T-cell (primary cell): ENCODE data around the gene SIPA1. TPM values are rescaled to one million over a fixed set of nuclear protein-coding genes. Genes with fewer than 3 reads are reported as not detected.

Experiments used
- ATAC-seq, 4 experiments: fragments of 200-7000 bp in 3 of 4; fragments of 150-1000 bp in 1 of 4; cut with Tn5 transposase; replicated peaks in 1 of 4; 1 replicate in 3 of 4; 2 replicates in 1 of 4; pipeline ENCODE4 v1.10.0; 2021; ENCODE audit warnings: moderate library complexity in 3 of 4, mild to moderate bottlenecking in 2 of 4, moderate number of reproducible peaks in 1 of 4
- CTCF ChIA-PET, 2 donors: fragments of 300-600 bp; sonication (Branson Sonifier 250); formaldehyde crosslinking; loops; one replicate each; lab custom pipeline; 2022; ENCODE audit warnings: antibody characterized with exemption in 2 of 2; lab: Charles Lee
- POLR2A ChIA-PET, 2 donors: fragments of 300-600 bp; sonication (Branson Sonifier 250); formaldehyde crosslinking; loops; one replicate each; lab custom pipeline; 2022; ENCODE audit warnings: antibody characterized with exemption in 2 of 2; lab: Charles Lee
- DNase-seq, 35 experiments: peaks; one replicate each; pipeline versions ENCODE4 v3.0.0 to v3.0.0-alpha.2; 2013 to 2023
- H3K27ac ChIP-seq: one replicate; pipeline ENCODE4 v1.5.1; 2013; ENCODE audit warnings: low read length
- H3K27me3 ChIP-seq, 2 experiments: replicated peaks in 1 of 2; 1 replicate in 1 of 2; 2 replicates in 1 of 2; pipeline versions ENCODE4 v1.6.1 to v1.7.0; 2013; ENCODE audit warnings: low read length in 1 of 2, mixed read lengths in 1 of 2; ENCODE audit not compliant: control insufficient read depth in 2 of 2, insufficient read depth in 2 of 2; ENCODE audit errors: extremely low read depth in 1 of 2
- H3K36me3 ChIP-seq, 2 donors: 1 replicate in 1 of 2; 2 replicates in 1 of 2; pipeline versions ENCODE4 v1.6.1 to v1.7.0; 2013; ENCODE audit warnings: low read length in 1 of 2; ENCODE audit not compliant: control insufficient read depth in 2 of 2, insufficient read depth in 1 of 2; ENCODE audit errors: extremely low read depth in 1 of 2
- H3K4me1 ChIP-seq, 2 experiments: 1 replicate in 1 of 2; 2 replicates in 1 of 2; pipeline versions ENCODE4 v1.6.1 to v1.7.0; 2013; ENCODE audit warnings: low read length in 2 of 2, mixed read lengths in 1 of 2; ENCODE audit not compliant: insufficient read depth in 2 of 2, control insufficient read depth in 1 of 2; ENCODE audit errors: extremely low read depth in 1 of 2
- H3K4me3 ChIP-seq, 2 donors: 1 replicate in 1 of 2; 2 replicates in 1 of 2; pipeline versions ENCODE4 v1.5.1 to v1.7.0; 2013; ENCODE audit warnings: mild to moderate bottlenecking in 2 of 2, low read length in 1 of 2, moderate library complexity in 1 of 2; ENCODE audit not compliant: control insufficient read depth in 1 of 2; ENCODE audit errors: extremely low read depth in 1 of 2
- H3K9me3 ChIP-seq: 2 replicates; pipeline ENCODE4 v1.7.0; 2013
- H3K27ac Mint-ChIP-seq, 2 donors: one replicate each; pipeline ENCODE4 v1.8.0; 2020 to 2021; ENCODE audit warnings: mild to moderate bottlenecking in 2 of 2, mixed read lengths in 2 of 2
- H3K27me3 Mint-ChIP-seq, 2 donors: one replicate each; pipeline ENCODE4 v1.8.0; 2021 to 2022; ENCODE audit warnings: mixed read lengths in 2 of 2
- H3K36me3 Mint-ChIP-seq: one replicate; pipeline ENCODE4 v1.8.0; 2021; ENCODE audit warnings: mixed read lengths
- H3K4me1 Mint-ChIP-seq, 3 donors: one replicate each; pipeline ENCODE4 v1.8.0; 2020 to 2022; ENCODE audit warnings: mixed read lengths in 3 of 3, mild to moderate bottlenecking in 1 of 3
- H3K4me3 Mint-ChIP-seq, 3 donors: one replicate each; pipeline ENCODE4 v1.8.0; 2020 to 2022; ENCODE audit warnings: mild to moderate bottlenecking in 3 of 3, mixed read lengths in 3 of 3, moderate library complexity in 3 of 3
- H3K9me3 Mint-ChIP-seq, 3 donors: one replicate each; pipeline ENCODE4 v1.8.0; 2020 to 2022; ENCODE audit warnings: mixed read lengths in 3 of 3
- WGBS: methylation state at CpG from one replicate; pipeline ENCODE4 v1.1.5; 2013; ENCODE audit warnings: missing lambda C conversion rate; ENCODE audit not compliant: insufficient coverage; 5-methylcytosine and 5-hydroxymethylcytosine counted together
- total RNA-seq, 35 experiments: library from RNA in 6 of 35; stranded (reverse) in 6 of 35; fragments of 120-200 nt in 1 of 35; gene quantifications; one replicate each; pipeline versions ENCODE4 v1.2.1 to v1.2.4 and lab custom pipeline; 2013 to 2026

SIPA1 gene
- total RNA-seq, 5 donors from 2014 or later (not counting 1 experiment from before 2014, with no cell fraction given): 179 to 285 (median 200) TPM

DNA sequence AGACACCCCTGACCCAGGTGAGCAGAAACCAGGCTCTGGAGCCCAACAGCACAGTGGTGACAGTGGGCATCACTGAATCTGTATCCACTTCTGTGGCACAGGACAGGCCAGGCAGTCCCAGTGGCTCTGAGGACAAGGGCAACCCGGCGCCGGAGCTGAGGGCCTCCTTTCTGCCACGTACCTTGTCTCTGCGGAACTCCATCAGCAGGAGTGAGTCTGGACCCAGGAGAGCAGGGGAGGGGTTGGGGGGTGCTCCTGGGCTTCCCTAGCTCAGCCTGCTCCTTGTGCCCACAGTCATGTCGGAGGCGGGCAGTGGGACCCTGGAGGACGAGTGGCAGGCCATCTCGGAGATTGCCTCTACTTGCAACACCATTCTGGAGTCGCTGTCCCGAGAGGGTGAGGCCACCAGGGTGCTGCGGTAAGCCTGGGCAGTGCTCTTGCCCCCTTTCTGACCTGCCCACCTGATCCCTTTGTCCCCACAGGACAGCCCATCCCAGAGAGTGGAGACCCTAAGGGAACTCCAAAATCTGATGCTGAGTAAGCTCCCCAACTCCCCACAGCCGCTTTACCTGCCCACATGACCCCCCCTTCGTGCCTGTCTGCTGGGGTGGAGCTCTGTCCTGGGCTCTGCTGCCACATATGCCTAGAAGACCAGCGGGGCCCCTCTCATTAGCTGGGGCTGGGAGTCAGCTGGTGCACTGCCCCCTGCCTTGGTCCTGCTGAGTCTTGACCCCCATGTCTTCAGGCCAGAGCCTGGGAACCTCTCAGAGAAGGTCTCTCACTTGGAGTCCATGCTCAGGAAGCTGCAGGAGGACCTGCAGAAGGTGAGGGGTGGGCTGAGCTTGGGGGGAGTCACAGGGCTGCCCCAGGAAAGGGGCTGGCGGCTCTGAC, 12.0 kb downstream of the SIPA1 start:
- peaks cover 7 to 50% of the 10 kb centered on the region in 2 experiments for H3K4me1 ChIP-seq
- no peaks in the 10 kb centered on the region for H3K9me3 Mint-ChIP-seq
- ChIA-PET POLR2A (interaction anchor here in 1 of 2 donors (0.6 to 0.8 kb wide), 2 partner anchors 13 to 209 kb away, joined by 3 to 6 read pairs; partner anchors contain the start of gene RELA), CTCF (no interaction called here)
- no peaks in the 10 kb centered on the region for H3K27me3 Mint-ChIP-seq
- H3K4me1 Mint-ChIP-seq: peaks cover 37 to 47% (median 37%) of the 10 kb centered on the region in 3 donors
- H3K9me3 ChIP-seq: no peaks in the 10 kb centered on the region
- no peak for ATAC-seq
- peak overlapping the region in 1 of 2 donors; percentile 44 for H3K27ac Mint-ChIP-seq
- DNase-seq: no peak
- H3K36me3 Mint-ChIP-seq: peaks cover 15% of the 10 kb centered on the region
- 88% methylated on average over 15 of the region's 16 CpGs for WGBS
- H3K27ac ChIP-seq: no peak overlapping the region
- H3K27me3 ChIP-seq: no peaks in the 10 kb centered on the region
- H3K4me3 Mint-ChIP-seq: no peak overlapping the region
- H3K36me3 ChIP-seq: peaks cover 23 to 76% of the 10 kb centered on the region in 2 donors
- no peak overlapping the region for H3K4me3 ChIP-seq

DNA sequence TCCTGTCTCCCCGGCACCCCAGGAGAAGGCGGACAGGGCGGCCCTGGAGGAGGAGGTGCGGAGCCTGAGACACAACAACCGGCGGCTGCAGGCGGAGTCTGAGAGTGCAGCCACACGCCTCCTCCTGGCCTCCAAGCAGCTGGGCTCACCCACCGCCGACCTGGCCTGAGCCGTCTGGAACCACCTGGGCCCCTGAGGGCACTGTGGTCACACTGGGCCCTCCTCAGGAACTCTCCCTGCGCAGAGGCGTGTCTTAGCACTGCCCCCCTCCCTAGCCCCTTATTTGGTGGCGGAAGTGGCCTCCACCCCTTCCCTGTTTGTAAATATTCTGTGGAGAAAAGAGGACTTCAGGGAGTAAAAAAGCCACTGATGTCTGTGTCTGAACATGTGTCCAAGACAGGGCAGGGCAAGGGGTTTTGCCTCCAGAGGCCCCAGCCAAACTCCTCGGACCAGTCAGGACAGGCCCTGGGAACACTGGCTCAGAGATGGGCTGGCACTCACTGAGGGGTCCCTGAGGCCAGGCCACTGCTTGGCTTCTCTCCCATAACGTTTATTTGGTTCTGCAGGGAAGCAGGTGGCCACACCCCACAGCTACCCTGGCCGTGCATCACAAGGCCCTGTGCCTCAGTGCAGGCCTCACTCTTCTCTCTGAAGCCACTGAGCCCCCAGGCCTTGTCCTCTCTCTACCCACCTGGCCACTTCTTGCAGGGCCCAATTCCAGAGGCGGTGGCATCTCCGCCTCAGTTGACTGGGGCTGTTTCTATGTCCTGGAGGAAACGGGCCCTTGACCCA, 12.8 kb downstream of the SIPA1 start:
- no peak for ATAC-seq
- peak overlapping the region; percentile 98 for H3K27ac ChIP-seq
- H3K4me3 Mint-ChIP-seq: peak overlapping the region in 1 of 3 donors; percentile 78
- H3K27me3 ChIP-seq: no peaks in the 10 kb centered on the region
- no peaks in the 10 kb centered on the region for H3K9me3 Mint-ChIP-seq
- POLR2A ChIA-PET: no interaction called here
- H3K4me3 ChIP-seq: no peak overlapping the region
- peaks cover 23 to 76% of the 10 kb centered on the region in 2 donors for H3K36me3 ChIP-seq
- H3K27ac Mint-ChIP-seq: peak overlapping the region; percentile 79 to 88
- H3K9me3 ChIP-seq: no peaks in the 10 kb centered on the region
- peak in 1 of 35 experiments; percentile 8 for DNase-seq
- CTCF ChIA-PET: no interaction called here
- peaks cover 19% of the 10 kb centered on the region for H3K36me3 Mint-ChIP-seq
- peaks cover 7 to 53% of the 10 kb centered on the region in 2 experiments for H3K4me1 ChIP-seq
- peaks cover 38 to 47% (median 40%) of the 10 kb centered on the region in 3 donors for H3K4me1 Mint-ChIP-seq
- no peaks in the 10 kb centered on the region for H3K27me3 Mint-ChIP-seq
- WGBS: 83% methylated on average over 17 of the region's 20 CpGs

DNA sequence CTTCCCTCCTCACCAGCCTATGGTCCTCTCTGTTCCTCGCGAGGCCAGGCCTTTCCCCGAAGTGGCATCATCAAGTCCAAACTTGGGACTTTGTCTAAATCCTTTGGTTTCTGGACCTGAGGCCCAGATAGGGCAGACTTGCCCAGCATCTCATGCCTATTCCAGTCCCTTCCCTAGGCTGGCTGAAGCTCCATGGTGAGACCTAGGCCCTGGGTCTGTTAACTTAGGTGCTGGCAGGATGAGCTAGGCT, 13.4 kb downstream of the SIPA1 start:
- ChIA-PET POLR2A (interaction anchor here in 1 of 2 donors (2.1 to 2.8 kb wide), 2 partner anchors 12 to 36 kb away, joined by 5 to 21 read pairs; partner anchors contain the start of genes PCNX3 and SIPA1), CTCF (no interaction called here)
- H3K4me1 Mint-ChIP-seq: peaks cover 41 to 47% (median 42%) of the 10 kb centered on the region in 3 donors
- H3K27me3 ChIP-seq: no peaks in the 10 kb centered on the region
- peak overlapping the region; percentile 79 to 88 for H3K27ac Mint-ChIP-seq
- H3K36me3 Mint-ChIP-seq: peaks cover 23% of the 10 kb centered on the region
- peaks cover 23 to 76% of the 10 kb centered on the region in 2 donors for H3K36me3 ChIP-seq
- no peak for ATAC-seq
- H3K4me3 Mint-ChIP-seq: peak overlapping the region; percentile 78 to 90 (median 87)
- DNase-seq: no peak
- H3K9me3 ChIP-seq: no peaks in the 10 kb centered on the region
- WGBS: 92% methylated on average over 2 of the region's 3 CpGs
- H3K27ac ChIP-seq: peak overlapping the region; percentile 98
- no peak overlapping the region for H3K4me3 ChIP-seq
- peaks cover 7 to 53% of the 10 kb centered on the region in 2 experiments for H3K4me1 ChIP-seq
- no peaks in the 10 kb centered on the region for H3K27me3 Mint-ChIP-seq
- H3K9me3 Mint-ChIP-seq: no peaks in the 10 kb centered on the region

DNA sequence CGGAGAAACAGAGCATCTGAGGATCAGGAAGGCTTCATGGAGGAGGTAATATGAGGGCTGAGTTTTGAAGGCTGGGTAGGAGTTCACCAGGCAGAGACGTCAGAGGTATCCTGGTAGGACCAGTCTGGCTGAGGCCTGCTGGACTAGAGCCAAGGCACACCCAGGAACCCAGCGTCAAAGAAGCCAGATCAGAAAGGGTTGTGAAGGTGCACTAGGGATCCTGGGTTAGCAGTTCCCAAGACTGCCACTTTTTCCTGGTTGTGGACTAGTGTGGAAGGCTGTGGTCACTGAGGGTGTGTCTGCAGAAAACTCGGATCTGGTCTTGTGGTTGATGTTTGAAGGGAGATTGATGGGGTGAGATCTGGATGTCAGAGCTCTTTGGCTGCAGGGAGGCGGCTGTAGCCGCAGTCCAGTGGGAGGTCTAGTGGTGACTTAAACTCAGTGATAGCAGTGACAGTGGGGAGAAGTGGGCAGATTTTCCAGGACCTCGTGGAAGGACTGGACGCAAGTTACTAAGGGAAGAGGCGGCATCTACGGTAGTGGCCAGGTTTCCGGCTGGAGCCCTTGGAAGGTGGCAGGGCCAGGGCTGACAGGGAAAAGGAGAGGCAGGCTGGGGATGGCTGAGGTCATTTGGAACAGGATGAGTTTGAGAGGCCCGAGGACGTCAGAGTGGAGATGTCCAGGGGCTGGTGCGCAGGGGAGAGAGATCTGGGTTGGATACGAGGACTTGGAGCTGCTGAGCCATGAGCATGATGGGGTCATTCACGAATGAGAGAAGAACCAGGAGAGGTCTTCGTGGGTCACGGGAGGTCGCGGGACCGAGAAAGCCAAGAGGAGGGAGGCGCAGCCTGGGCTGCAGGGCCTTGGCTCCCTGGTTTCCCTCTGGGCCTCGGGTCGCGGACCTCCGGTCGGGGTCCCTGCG, 13.9 kb downstream of the SIPA1 start:
- H3K4me3 ChIP-seq: peak overlapping the region; percentile 36 to 54
- peak overlapping the region; percentile 78 to 90 (median 87) for H3K4me3 Mint-ChIP-seq
- H3K4me1 ChIP-seq: peaks cover 7 to 53% of the 10 kb centered on the region in 2 experiments
- H3K27ac Mint-ChIP-seq: peak overlapping the region; percentile 79 to 88
- H3K27ac ChIP-seq: peak overlapping the region; percentile 98
- no peaks in the 10 kb centered on the region for H3K27me3 Mint-ChIP-seq
- H3K4me1 Mint-ChIP-seq: peaks cover 44 to 51% (median 45%) of the 10 kb centered on the region in 3 donors
- no peaks in the 10 kb centered on the region for H3K9me3 ChIP-seq
- DNase-seq: peak in 3 of 35 experiments; percentile 23 to 53 (median 32)
- ATAC-seq: no peak
- no peaks in the 10 kb centered on the region for H3K27me3 ChIP-seq
- peaks cover 26% of the 10 kb centered on the region for H3K36me3 Mint-ChIP-seq
- ChIA-PET CTCF (interaction anchor here in 1 of 2 donors (1.0 to 1.8 kb wide), 3 partner anchors 12 to 37 kb away, joined by 3 to 13 read pairs (median 9); partner anchors contain the start of gene PCNX3), POLR2A (interaction anchor here in 1 of 2 donors (2.1 to 2.8 kb wide), 2 partner anchors 13 to 37 kb away, joined by 5 to 21 read pairs; partner anchors contain the start of genes PCNX3 and SIPA1)
- H3K9me3 Mint-ChIP-seq: no peaks in the 10 kb centered on the region
- 34% methylated on average over 28 of the region's 28 CpGs for WGBS
- H3K36me3 ChIP-seq: peaks cover 18 to 76% of the 10 kb centered on the region in 2 donors

DNA sequence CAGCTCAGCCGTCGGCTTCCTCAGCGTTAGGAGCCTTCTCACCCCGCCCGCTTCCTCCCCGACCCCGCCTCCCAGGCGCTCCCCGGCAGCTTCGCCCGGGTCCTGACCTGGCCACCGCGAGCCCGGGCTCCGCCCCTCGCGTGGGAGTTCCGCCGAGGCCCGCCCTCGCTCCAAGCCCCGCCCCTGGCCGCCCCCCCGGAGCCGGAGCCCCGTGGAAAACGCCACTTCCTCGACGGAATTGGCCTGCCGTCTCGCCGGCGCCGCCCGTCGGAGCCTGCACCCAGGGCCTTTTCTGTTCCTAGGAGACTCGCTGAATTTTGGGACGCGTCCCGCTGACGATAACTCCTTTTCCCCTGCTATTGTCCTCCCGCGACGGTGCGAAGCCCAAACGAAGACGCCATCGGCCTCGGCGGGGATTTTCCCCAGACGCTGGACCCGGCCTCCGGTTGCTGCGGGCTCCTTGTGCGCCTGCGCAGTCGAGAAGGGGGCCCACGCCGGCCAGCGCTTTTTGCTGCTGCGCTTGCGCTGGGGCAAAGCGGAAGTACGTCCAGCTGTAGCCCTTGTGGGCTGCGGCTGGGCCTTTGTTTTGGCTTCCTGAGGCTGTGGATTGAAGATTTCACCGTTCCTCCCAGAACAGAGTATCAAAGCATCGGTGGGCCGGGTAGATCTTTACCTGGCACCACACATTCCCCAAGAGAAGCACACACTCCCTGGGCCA, 14.8 kb downstream of the SIPA1 start:
- no peaks in the 10 kb centered on the region for H3K27me3 Mint-ChIP-seq
- peaks cover 50 to 59% (median 52%) of the 10 kb centered on the region in 3 donors for H3K4me1 Mint-ChIP-seq
- POLR2A ChIA-PET: interaction anchor here (0.5 to 2.8 kb wide), 4 partner anchors 10 to 1466 kb away, joined by 5 to 21 read pairs (median 9); partner anchors contain the start of genes PCNX3 (in 1 of the 2), RELA (in 1 of the 2) and SIPA1 (in 1 of the 2)
- Histone ChIP-seq H3K4me3 (peak overlapping the region; percentile 60 to 73), H3K9me3 (no peaks in the 10 kb centered on the region), H3K36me3 (peaks cover 19 to 81% of the 10 kb centered on the region in 2 donors), H3K27ac (peak overlapping the region; percentile 98), H3K27me3 (no peaks in the 10 kb centered on the region), H3K4me1 (peaks cover 7 to 53% of the 10 kb centered on the region in 2 experiments)
- H3K36me3 Mint-ChIP-seq: peaks cover 29% of the 10 kb centered on the region
- H3K9me3 Mint-ChIP-seq: no peaks in the 10 kb centered on the region
- DNase-seq: peak; percentile 90 to 99 (median 94)
- WGBS: under 1% methylated on average over 62 of the region's 68 CpGs
- peak overlapping the region; percentile 97 for H3K27ac Mint-ChIP-seq
- ATAC-seq: peak; percentile 79 to 89 (median 88)
- CTCF ChIA-PET: interaction anchor here in 1 of 2 donors (1.0 to 1.8 kb wide), 3 partner anchors 11 to 38 kb away, joined by 3 to 13 read pairs (median 9); partner anchors contain the start of gene PCNX3
- peak overlapping the region; percentile 78 to 90 (median 87) for H3K4me3 Mint-ChIP-seq
